SW 1271 (cell line): ENCODE measurements around the gene TEX14.
"Not testable (repeated sequence)": the region's sequence is repeated elsewhere in the genome, so short reads cannot be mapped to it uniquely, and the experiment has no call there.

Source experiments
- DNase-seq, 2 experiments: peaks; one replicate each; lab custom pipeline; 2025; lab: John Stamatoyannopoulos, UW

The TEX14 gene

DNA sequence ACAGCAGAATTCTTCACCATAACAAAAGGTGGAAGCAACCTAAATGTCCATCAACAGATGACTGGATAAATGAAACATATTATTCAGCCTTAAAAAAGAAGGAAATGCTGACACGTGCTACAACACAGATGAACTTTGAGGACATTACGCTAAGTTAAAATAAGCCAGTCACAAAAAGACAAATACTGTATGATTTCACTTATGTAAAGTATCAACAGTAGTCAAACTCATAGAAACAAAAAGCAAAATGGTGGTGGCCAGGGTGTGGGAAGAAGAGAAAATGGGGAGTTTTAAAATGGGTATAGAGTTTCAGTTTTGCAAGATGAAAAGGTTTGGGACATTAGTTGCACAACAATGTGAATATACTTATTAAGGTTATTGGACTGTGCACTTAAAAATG, 127.6 kb downstream of the TEX14 start:
- no peak for DNase-seq

DNA sequence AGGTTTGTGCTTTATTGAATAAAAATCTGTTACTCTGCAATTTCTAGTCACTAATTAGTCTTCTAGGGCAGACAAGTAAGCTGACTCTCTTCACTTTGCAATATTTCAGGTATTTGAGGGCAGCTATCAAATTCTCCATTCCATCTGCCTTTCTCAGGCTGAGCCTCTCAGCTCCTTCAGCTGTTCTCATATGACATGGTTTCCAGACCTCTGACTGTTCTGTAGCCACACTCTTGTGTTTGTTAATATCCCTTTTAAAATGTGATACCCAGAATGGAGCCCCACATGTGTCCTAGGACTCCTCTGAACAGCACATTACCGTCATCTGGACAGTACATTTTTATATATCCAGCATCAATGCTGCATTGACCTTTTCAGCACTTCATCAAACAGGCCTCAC, 131.3 kb downstream of the TEX14 start:
- DNase-seq, result no peak

DNA sequence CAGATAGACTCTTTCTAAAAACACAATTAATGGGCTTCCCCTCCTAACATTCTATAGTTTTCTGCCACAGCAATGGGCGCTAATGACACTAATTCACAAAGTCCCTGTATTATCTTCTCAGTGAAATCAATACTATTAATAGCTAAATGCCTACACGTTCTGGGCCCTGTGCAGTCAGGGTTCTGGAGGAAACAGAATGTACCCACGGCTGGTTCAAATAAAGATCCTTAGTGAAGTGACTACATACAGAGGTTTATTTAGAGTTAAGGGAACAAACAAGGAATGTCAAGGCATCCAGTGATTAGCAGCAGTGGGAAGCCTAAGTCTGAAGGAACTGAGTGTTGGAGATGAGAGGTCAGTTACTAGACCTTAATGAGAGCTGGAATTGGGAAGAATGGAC, 133.9 kb downstream of the TEX14 start:
- DNase-seq, result no peak

DNA sequence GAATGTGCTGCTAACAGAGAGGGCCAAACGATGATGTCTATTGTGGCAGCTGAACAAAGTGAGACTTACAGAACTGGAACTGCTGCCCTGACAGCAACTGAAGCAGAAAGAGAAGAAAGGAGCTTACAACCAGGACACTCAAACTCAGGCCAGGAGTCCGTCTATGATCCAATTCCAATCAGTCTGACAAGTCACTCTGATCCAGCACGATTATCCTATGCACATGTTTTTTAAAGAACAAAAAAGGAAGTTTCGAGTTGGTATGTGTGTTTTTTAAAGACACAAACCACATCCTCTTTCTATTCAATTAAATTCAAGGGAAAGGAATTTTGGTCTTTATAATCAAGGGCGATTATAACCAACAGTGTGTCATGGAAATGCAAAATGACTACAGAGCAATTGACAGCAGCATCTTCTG, 135.0 kb downstream of the TEX14 start:
- no peak for DNase-seq

DNA sequence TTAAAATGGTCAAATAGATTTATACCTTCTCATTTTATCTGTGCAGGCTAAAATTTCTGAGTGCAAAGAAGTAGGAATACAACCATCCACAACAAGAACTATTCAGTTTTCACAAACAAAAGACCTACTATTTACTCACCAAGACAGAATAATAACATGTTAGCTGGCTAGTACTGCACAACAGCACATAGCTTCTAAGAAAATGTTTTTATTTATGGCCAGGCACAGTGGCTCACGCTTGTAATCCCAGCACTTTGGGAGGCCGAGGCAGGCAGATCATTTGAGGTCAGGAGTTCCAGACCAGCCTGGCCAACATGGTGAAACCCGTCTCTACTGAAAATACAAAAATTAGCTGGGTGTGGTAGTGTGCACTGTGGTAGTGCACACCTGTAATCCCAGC, 136.7 kb downstream of the TEX14 start:
- DNase-seq, result not testable (repeated sequence)

DNA sequence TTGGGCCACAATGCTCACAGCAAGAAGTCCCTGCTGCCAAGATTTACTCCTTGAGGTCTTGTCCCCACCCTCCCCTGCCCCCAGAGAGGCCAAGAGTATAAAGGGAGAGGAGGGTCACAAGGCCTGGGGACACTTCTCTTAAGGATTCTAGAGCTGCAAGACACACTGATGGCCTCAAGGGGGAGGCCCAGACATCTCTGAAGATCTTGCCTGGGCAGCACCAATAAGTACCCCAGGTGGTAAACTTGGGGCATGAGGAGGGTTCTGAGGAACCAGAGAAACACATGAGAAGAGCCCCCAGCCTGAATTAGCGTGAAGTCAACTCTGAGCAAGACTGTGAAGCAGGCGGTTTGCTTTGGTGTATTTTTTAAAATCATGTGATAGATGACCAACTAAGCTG, 150.6 kb downstream of the TEX14 start:
- DNase-seq, result peak in 1 of 2 experiments; percentile 9

DNA sequence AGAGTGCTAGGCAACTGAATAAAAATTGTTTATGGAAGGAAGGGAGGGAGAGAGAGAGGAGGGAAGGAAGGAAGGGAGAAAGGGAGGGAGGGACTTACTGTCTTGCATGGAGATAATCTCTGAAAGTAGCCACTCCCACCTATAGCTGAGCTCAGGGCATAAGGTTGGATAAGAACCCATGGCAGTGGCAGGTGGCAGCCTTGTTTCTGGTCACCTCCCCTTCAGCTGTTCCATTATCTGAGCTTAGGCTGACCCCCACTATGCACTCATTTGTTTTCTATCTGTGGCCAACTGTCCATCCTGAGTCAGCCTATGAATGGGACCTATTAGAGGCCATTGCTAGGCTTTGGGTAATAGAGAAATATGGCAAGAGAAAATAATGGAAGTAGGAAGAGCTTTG, 152.1 kb downstream of the TEX14 start:
- DNase-seq, result no peak

DNA sequence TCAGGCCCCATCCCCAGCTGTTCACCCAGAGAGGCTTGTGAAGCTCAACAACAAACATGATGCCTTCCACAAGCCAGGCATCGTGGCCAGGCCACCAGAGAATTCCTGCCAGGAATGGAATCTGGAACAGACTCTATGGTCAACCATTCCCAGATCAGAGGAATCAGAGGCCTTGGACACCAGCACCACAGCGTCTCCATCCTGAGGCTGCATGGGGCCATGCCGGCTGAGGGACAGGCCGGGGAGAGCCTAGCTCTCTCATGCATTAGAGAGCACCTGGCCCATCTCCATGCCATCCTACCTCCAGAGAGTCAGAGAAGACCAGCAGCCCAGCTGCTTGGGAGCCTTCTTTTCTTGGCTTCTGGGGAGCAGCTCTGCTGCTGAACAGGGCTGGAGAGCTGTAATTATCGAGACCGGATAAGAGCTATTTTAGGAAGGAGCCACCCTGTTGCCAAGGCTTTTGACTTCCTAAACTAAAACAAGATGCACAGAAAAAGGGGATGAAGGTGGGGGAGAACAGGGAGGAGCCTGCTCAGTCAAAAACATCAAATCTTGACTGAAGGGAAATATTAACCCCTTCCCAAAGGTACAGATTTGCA, 152.9 kb downstream of the TEX14 start:
- no peak for DNase-seq

DNA sequence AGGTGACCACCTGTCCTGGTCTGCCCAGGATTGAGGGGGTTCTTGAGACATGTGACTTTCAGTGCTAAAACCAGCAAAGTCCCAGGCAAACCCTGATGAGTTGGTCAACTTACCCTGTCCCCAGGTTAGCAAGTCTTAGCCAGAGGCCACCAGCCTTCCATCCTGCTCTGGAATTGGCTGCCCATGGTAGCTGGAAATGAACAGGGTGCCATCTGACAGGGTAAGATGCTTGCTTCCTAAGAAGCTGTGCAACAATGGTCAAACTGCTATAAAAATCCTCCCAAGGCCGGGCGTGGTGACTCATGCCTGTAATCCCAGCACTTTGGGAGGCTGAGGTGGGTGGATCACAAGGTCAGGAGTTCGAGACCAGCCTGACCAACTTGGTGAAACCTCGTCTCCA, 154.6 kb downstream of the TEX14 start:
- DNase-seq, result no peak

DNA sequence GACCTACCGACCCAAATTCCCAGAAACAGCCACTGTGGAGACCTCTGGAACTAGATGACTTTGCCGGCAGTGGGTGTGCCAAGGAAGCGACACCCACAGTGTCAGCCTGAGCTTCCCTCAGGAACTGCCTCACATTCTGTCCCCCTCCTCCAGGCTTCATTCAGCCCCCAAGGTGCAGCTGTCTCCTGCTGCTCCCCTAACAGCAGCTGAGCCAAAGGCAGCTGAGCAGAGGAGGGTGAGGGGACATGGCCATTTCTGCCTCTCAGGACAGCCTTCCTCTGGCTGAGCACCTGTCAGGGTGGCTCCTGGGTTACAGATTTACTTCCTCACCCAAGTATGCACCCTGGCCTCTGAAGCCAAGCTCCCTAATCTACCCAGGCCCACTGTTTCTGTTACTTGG, 155.3 kb downstream of the TEX14 start:
- DNase-seq, result no peak

DNA sequence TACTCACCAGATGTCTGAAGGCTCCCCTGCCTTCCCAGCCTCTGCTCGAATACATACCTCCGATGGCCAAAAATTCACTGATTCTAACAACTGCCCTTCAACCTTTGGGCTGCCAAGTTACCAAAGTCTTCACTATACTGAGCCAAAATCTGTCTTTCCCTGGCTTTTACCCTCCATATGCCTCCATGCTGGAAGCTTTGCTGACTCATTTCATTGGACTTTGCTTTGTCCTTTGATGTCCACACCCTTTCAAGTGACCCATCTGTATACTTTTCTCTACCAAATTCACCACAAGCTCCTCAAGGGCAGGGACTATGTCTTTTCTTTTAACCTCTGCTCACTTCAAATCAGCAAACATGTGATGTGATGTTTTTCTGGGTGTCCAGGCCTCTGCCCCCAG, 156.4 kb downstream of the TEX14 start:
- DNase-seq, result no peak

DNA sequence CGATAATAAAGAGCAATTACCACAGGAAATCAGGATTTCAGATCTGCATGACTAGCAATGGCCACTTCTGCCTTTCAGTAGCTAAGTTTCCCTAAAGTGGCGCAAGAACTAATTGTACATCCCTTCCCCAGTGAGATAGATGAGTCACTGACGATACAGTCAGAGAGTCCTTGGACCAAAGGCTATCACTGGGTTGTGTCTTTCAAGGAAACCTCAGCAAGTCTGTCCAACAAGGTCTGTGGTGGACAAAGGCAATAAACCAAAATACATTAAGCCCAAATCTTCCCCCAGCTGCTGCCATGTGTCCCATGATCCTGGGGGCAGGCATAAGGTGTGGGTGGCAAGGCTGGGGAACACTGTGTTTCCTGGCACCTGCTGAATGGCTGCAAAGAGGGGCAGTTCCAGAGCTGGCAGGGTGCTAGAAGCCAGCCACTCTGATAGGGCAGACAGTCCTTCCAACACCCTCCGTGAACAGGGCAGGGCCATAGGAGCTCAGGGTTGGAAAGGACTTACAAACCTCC, 156.9 kb downstream of the TEX14 start:
- peak in 1 of 2 experiments; percentile 10 for DNase-seq

DNA sequence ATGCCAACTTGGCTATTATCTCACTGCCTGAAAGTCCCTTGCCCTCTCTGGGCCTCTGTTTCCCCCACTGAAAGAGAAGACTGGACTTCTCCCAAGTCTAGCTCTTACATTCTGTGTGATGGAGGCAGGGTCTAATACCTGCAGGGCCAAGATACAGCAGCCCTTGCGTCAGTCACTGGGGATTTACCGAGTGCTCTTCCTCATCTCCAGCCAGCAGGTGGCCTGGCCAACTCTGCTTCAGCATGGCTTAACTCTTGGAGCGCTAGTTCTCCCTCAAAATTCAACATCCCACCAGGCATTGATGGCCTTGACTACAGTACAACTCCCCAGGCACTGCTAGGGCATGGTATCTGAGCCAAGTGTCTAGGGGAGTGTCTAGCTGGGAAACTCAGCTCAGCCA, 157.5 kb downstream of the TEX14 start:
- DNase-seq, result no peak

DNA sequence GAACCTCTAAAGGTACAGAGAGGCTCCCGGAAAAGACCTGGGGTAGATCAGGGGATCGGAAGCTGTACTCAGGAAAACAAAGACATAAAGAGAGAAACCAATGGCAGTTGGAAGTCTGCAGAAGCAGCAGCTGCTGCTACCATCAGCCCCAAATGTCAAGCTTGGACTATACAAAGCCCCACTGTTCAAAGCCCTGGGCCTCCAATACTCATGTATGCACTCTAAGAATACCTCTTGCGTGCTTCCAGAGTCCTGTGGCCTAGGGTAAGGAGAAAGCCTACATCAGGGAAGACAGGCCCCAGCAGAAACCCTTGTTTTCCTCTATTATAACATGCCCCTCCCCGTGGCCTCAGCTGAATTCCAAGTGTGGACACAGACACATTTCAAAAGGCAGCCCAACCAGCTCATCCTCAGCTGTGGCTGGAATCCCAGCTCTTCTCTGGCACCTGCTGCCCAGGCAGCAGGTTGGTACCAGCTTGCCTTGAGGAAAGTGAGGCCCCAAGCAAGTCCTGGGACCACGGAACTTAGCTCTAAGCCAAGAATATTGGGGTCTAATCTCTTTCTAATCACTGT, 158.1 kb downstream of the TEX14 start:
- DNase-seq, result no peak

DNA sequence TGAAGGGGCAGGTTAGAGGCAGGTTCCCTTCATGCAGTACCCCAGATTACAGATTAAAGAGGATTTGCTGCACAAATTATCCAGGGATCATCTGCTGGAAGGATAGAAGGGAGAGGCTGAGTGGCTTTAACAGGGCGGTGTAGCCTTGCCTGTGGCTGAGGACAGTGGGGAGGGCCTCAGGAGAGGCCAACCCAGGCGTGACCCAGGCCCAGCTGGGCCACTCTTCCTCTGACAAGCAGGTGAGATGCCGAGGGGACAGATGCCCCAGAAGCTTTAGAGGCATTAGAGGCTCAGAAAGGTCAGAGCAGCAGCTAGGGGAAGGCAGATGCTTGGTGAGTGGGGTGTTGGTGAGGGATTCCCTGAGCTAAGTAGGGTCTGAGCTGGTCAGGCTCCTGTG, 159.3 kb downstream of the TEX14 start:
- DNase-seq, result no peak

DNA sequence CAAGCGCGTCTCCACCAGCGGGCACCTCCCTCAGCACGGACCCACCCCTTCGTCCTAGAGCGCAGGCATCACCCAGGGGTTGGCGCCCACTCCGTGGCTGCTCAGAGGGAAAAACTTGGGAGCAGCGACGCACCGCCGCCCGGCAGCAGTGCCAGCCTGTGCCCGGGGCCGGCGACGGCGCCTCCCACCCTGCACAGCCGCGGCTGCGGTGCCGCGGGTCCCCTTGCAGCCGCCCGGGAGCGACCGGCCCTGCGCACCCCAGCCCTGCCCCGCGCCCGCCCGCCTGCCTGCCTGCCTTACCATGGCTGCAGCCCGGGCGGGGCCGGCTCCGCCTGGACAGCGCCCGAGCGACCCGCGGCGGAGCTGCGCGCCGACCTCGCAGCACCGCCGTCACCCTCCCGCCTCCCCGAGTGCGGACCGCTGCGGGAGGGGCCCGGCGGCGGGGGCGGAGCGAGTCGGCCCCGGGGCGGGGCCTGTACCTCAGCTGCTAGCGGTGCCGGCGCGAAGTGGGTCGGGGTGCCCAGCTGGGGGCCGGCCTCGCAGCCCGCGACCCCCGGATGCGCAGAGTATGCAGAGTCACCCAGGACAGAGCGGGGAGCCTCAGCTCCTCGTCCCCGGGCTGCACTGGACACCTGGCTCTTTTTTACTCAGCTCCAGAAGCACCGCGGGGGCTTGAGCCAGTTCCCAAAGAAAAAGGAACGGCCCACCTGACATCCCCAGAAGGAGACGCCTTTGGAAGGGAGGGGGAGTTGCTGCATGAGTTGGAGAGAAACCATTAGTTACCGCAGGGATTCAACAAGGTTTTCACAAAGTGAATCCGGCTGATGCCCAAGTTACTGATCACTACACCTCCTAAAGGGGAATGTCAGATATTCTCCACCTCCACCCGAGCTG, 159.9 kb downstream of the TEX14 start:
- no peak for DNase-seq

DNA sequence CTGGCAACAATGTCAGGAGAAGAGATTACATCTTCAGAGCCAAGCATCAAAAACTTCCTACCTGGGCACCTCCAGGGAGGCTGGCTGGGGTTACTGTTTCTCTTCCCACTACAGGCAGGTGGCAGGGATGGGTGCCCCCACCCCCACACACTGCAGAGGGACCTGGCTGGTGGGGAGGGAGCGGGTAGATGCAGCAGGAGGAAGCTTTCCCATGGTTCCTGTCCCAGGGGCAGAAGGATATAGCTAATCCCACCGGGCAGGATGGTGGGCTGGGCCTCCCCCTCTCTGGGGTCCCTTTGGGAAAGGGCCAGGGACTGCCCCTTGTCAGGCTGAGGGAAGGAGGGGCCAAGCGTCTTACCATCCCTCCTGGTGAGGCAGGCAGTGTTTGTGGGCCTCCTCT, 160.7 kb downstream of the TEX14 start:
- no peak for DNase-seq

DNA sequence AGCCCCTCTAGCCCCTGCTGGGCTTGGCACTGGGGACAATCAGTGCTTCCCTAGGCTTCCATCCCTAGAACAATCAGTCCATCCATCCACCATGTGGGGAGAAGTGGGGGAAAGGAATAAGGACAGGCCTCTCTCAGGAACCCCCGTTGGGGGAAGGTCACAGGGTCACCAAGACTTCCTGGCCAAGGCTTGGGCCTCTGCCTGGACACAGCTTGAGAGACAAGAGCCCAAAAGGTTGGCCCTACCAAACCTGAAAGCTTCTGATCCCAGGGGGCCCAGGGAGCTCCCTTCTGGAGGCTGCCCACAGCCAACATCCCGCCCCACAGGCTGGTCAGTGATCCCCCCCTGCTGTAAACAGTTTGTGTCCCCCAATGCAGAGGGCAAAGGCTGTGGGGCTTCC, 161.2 kb downstream of the TEX14 start:
- no peak for DNase-seq

DNA sequence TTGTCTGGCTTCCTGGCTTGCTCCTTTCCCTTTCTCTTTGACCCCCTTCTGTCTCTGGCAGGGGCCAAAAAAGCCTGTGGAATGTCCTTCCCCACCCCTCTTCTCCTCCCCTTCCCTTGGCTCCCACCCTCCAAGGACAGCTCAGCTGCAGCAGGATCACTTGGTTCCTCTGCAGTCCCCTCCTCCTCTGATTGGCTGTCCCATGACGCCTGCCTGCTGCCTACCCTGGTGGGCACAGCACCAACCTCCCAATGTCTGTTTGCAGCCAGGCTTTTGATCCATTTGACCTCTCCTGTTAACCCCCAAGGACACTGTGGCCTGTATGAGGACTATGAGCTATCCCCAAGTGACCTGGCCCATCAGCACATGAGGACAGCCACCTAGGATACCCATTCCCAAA, 162.6 kb downstream of the TEX14 start:
- no peak for DNase-seq

DNA sequence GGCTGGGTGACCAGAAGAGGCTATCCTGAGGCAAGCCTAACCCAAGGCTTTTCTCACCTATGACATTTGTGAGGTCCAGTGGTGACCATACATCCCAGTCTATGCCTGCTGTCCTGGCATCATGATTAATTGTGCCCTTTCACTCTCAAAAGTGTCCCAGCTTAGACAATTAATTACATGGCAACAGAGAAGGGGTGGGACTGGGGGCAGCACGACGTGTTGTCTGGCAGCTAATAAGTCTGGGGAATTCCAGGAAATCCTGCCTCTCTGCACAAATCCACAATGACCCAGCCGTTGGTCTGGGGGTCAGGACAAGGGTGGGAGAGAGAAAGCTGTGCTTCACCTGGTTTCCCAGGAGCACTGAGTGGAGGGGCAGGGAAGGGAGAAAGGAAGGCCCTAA, 163.4 kb downstream of the TEX14 start:
- no peak for DNase-seq

DNA sequence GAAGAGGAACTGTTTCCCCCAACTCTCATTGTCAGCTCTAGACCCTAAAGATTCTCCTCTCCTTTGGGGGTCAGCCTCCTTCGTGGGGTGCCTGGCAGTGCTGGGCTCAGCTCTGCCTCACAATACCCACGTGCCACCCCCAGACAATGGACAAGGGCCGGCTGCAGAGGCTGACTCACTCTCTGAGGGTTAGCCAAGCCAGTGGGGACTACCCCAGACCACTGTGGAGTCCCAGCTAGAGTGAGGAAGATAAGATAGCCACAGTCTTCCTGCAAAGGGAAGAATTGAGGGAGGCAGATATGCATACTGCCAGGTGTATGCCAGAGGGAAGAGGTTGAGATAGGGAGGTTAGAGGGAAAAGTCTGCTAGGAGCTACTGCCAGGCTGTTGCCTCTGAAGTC, 163.9 kb downstream of the TEX14 start:
- no peak for DNase-seq

DNA sequence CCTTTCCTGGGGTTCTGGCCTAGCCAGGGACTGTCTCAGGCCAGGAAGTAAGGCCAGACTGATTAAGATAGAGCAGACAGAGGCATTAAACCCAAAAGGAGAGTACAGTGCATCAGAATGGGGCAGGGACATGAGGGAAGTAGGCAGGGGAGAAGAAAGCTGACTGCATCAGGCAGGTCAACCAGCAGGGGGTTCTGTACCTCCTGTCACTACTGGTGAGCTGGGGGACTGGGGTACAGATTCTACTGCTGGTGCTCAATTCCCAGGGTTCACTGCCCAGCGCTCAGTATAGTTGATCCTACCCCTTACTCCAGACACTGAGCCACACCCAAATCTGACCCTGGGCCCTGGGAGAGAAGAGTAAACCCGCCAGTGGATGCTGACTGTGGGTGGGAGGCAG, 164.5 kb downstream of the TEX14 start:
- DNase-seq, result no peak

DNA sequence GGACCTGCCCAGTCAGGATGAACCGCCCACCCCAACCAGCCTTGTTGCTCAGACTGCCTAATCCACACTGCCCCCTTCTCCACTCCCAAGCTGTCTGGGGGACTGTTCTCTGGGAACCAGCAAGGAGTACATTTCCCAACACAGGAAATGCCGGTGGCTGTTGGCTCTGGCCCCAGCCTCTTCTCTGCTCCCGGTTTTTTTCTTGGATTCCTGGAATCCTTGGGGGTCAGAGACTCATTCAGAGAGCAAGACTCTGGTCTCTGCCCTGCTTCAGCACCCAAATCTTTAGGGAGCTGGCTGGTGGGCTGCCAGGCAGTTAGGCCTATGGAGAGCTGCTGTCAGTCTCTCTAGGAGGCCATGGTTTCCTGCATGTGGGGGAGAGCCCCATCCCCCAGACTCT, 166.6 kb downstream of the TEX14 start:
- peak in 1 of 2 experiments; percentile 44 for DNase-seq
